HepG2 (cell line): ENCODE results near the gene DGKB. TPM values are rescaled to one million over a fixed set of nuclear protein-coding genes. Genes with fewer than 3 reads are reported as not detected.

Source experiments
- ATAC-seq: fragments of 200-7000 bp; cut with Tn5 transposase; 3 replicates; pipeline ENCODE4 v1.9.1; 2020; ENCODE audit warnings: mild to moderate bottlenecking, moderate library complexity
- BruUV-seq: library from RNA; stranded (reverse); fragments of 400-500 nt; replicated peaks from 2 replicates; lab custom pipeline; 2021; lab: Mats Ljungman, UMichigan
- CTCF ChIA-PET: fragments of 300-600 bp; formaldehyde crosslinking; extraction: SDS; loops from one replicate; lab custom pipeline; 2021; ENCODE audit warnings: low total read pairs, inconsistent platforms, low intra/inter-chr PET ratio; lab: Yijun Ruan, JAX
- POLR2A ChIA-PET: fragments of 350-600 bp; sonication (Branson Sonifier 250); formaldehyde crosslinking; loops from one replicate; lab custom pipeline; 2020; ENCODE audit warnings: antibody characterized with exemption, inconsistent platforms; lab: Yijun Ruan, JAX
- DNase-seq: peaks from one replicate; pipeline ENCODE4 v3.0.0-alpha.2; 2015; ENCODE audit warnings: low spot score
- FAIRE-seq: peaks from 3 replicates; lab custom pipeline; 2011; peaks lifted over from hg19 to GRCh38; lab: Jason Lieb, UNC
- H2AFZ ChIP-seq: one replicate; pipeline ENCODE4 v1.6.1; 2011; ENCODE audit warnings: low read length, inconsistent platforms
- H3K27ac ChIP-seq: fragments of 300-600 bp; 3 replicates; pipeline ENCODE4 v1.8.0; 2011; ENCODE audit warnings: mixed run types, mild to moderate bottlenecking, mixed read lengths, low read length, inconsistent platforms; ENCODE audit not compliant: insufficient read depth; ENCODE audit errors: extremely low read length
- H3K27me3 ChIP-seq, 2 experiments: fragments of 200-600 bp in 1 of 2; 2 replicates in 1 of 2; 3 replicates in 1 of 2; pipeline versions ENCODE4 v1.6.0 to v1.8.0; 2011; ENCODE audit warnings: low read length in 2 of 2, mild to moderate bottlenecking in 2 of 2, moderate library complexity in 2 of 2, inconsistent platforms in 1 of 2; ENCODE audit not compliant: insufficient read depth in 2 of 2, control insufficient read depth in 1 of 2
- H3K36me3 ChIP-seq, 2 experiments: fragments of 200-600 bp in 1 of 2; replicated peaks in 1 of 2; 2 replicates in 1 of 2; 3 replicates in 1 of 2; pipeline versions ENCODE4 v1.5.1 to v1.8.0; 2011; ENCODE audit warnings: low read length in 2 of 2, inconsistent platforms in 1 of 2; ENCODE audit not compliant: insufficient read depth in 2 of 2, control insufficient read depth in 1 of 2
- H3K4me1 ChIP-seq: 2 replicates; pipeline ENCODE4 v1.5.1; 2012; ENCODE audit warnings: low read length, inconsistent platforms; ENCODE audit not compliant: insufficient read depth
- H3K4me2 ChIP-seq: 2 replicates; pipeline ENCODE4 v1.6.0; 2011; ENCODE audit warnings: low read depth, low read length, inconsistent platforms
- H3K4me3 ChIP-seq, 3 experiments: fragments of 200-600 bp in 1 of 3; sonication (generic), shearing (Covaris generic) in 1 of 3; replicated peaks in 1 of 3; 2 replicates each; pipeline ENCODE4 v1.5.1; 2011 to 2016; ENCODE audit warnings: low read length in 3 of 3, inconsistent platforms in 2 of 3, low read depth in 2 of 3, mild to moderate bottlenecking in 2 of 3, control low read depth in 1 of 3, mixed read lengths in 1 of 3; ENCODE audit not compliant: insufficient read depth in 1 of 3
- H3K79me2 ChIP-seq: one replicate; pipeline ENCODE4 v1.6.1; 2011; ENCODE audit warnings: low read length, inconsistent platforms; ENCODE audit not compliant: insufficient read depth
- H3K9ac ChIP-seq: 2 replicates; pipeline ENCODE4 v1.6.0; 2011; ENCODE audit warnings: mild to moderate bottlenecking, low read depth, low read length, inconsistent platforms; ENCODE audit not compliant: insufficient read depth
- H3K9me3 ChIP-seq: 2 replicates; pipeline ENCODE4 v1.5.1; 2012; ENCODE audit warnings: mild to moderate bottlenecking, low read length
- H4K20me1 ChIP-seq: 2 replicates; pipeline ENCODE4 v1.6.0; 2011; ENCODE audit warnings: inconsistent platforms, mild to moderate bottlenecking, low read length, moderate library complexity; ENCODE audit not compliant: insufficient read depth
- EED ChIP-seq: sonication (generic); formaldehyde crosslinking; IDR thresholded peaks from 2 replicates; pipeline ENCODE4 v1.5.0; 2020; ENCODE audit warnings: mild to moderate bottlenecking, missing genetic modification reagents
- GTF2F1 ChIP-seq: fragments of 150-350 bp; IDR thresholded peaks from 2 replicates; pipeline ENCODE4 v1.6.1; 2014; ENCODE audit warnings: low read length
- MIER3 ChIP-seq: IDR thresholded peaks from 2 replicates; pipeline ENCODE4 v1.6.1; 2016; ENCODE audit warnings: missing compliant biosample characterization, borderline replicate concordance
- POLR2A ChIP-seq, 2 experiments: IDR thresholded peaks; 2 replicates each; pipeline ENCODE4 v1.6.1; 2011; ENCODE audit warnings: low read depth in 2 of 2, low read length in 2 of 2, mild to moderate bottlenecking in 1 of 2, moderate library complexity in 1 of 2; ENCODE audit not compliant: insufficient read depth in 1 of 2
- REXO4 ChIP-seq: sonication (generic); formaldehyde crosslinking; IDR thresholded peaks from 2 replicates; pipeline ENCODE4 v1.8.0; 2022; ENCODE audit warnings: missing genetic modification reagents, mild to moderate bottlenecking, borderline replicate concordance
- RFXANK ChIP-seq: IDR thresholded peaks from 2 replicates; pipeline ENCODE4 v1.6.1; 2016
- TMF1 ChIP-seq: sonication (generic); formaldehyde crosslinking; IDR thresholded peaks from 2 replicates; pipeline ENCODE4 v1.8.1; 2022; ENCODE audit warnings: low read depth, missing genetic modification reagents
- ZNF777 ChIP-seq: sonication (generic); formaldehyde crosslinking; IDR thresholded peaks from 2 replicates; pipeline ENCODE4 v1.4.0; 2020; ENCODE audit warnings: missing genetic modification reagents
- WGBS: methylation state at CpG from one replicate; pipeline ENCODE4 v1.1.6; 2017; ENCODE audit warnings: low lambda C conversion rate; 5-methylcytosine and 5-hydroxymethylcytosine counted together
- in situ Hi-C: cut with HindIII; loops from 2 replicates; pipeline ENCODE4 v1.10.0; 2017; ENCODE audit warnings: low pct_unique_long_range_greater_than_20kb; ENCODE audit not compliant: extremely low pct_ligation_motif_present
- intact Hi-C: fragments of 100-400 bp; cut with micrococcal nuclease; formaldehyde crosslinking; loops from one replicate; pipeline ENCODE4 v1.10.0; 2022; ENCODE audit not compliant: unreplicated experiment
- polyA plus RNA-seq, 8 experiments: library from polyadenylated mRNA; depleted of rRNA in 3 of 8; stranded (reverse) in 7 of 8; unstranded in 1 of 8; fragments of >200 nt; fragmentation: Illumina TruSeq in 4 of 8; extraction: Trizol in 4 of 8; gene quantifications; 2 replicates each; pipeline versions ENCODE4 v1.2.1 to v1.2.3, GENCODE V29; 2011 to 2016; ENCODE audit warnings: low read depth in 4 of 8, missing spikeins in 1 of 8, mixed read lengths in 1 of 8; ENCODE audit not compliant: insufficient read depth in 1 of 8
- total RNA-seq, 5 experiments: library from RNA; depleted of rRNA; stranded (reverse); fragments of >200 nt; fragmentation: Illumina TruSeq; extraction: Trizol; gene quantifications; 2 replicates each; pipeline ENCODE4 v1.2.3, GENCODE V29; 2016; ENCODE audit warnings: low read depth in 1 of 5
- TF ChIP-seq, protein P1 (sequence below): sonication (generic); formaldehyde crosslinking; IDR thresholded peaks from 2 replicates; pipeline ENCODE4 v1.4.0; 2020; ENCODE audit warnings: low read depth, mild to moderate bottlenecking, missing genetic modification reagents
- TF ChIP-seq, protein P2 (sequence below): IDR thresholded peaks from 2 replicates; pipeline ENCODE4 v1.6.1; 2012; ENCODE audit warnings: low read depth, low read length, improper control_type of control experiment
- TF ChIP-seq, protein P3 (sequence below): sonication (generic); formaldehyde crosslinking; conservative IDR thresholded peaks from 2 replicates; pipeline ENCODE4 v1.5.0; 2020; ENCODE audit warnings: missing genetic modification reagents
- TF ChIP-seq, protein P4 (sequence below): IDR thresholded peaks from 2 replicates; pipeline ENCODE4 v1.6.1; 2016; ENCODE audit warnings: missing biosample characterization, missing genetic modification reagents, low read depth

The DGKB gene
- total and polyA plus RNA-seq, 2 of the 13 experiments (the other 11 are each of a cell fraction or from before 2014, with no cell fraction given), result not detected

DNA sequence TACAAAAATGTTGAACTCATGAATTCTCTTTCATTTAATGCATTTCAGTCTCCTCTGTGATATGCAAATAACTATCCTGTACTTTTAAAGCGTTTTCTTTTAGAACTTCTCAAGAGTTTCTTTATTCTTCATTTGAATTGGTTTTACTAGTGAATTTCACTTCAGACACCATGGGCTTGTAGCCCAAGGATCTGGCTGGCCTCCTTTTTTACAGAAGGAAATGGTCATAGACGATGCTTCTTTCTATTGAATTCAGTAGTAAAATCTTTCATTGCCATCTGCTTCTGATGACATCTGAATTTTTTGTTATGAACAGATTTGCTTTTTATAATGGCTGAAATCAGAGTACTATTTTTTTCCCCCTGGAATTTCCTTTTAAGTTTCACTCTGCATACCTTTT, 777.8 kb downstream of the DGKB start:
- ChIA-PET CTCF (no interaction called here), POLR2A (no interaction called here)
- Histone ChIP-seq H3K27ac (no peak overlapping the region), H3K4me1 (no peaks in the 10 kb centered on the region), H3K27me3 (no peaks in the 10 kb centered on the region), H3K79me2 (no peaks in the 10 kb centered on the region), H2AFZ (no peak overlapping the region), H3K9ac (no peak overlapping the region), H3K4me3 (no peak overlapping the region), H4K20me1 (no peaks in the 10 kb centered on the region), H3K4me2 (no peak overlapping the region), H3K36me3 (no peaks in the 10 kb centered on the region), H3K9me3 (peaks cover 74% of the 10 kb centered on the region)
- no peak for DNase-seq
- ATAC-seq, result no peak
- BruUV-seq, result no TSS peak
- no peak for FAIRE-seq
- TF ChIP-seq, protein P1, sequence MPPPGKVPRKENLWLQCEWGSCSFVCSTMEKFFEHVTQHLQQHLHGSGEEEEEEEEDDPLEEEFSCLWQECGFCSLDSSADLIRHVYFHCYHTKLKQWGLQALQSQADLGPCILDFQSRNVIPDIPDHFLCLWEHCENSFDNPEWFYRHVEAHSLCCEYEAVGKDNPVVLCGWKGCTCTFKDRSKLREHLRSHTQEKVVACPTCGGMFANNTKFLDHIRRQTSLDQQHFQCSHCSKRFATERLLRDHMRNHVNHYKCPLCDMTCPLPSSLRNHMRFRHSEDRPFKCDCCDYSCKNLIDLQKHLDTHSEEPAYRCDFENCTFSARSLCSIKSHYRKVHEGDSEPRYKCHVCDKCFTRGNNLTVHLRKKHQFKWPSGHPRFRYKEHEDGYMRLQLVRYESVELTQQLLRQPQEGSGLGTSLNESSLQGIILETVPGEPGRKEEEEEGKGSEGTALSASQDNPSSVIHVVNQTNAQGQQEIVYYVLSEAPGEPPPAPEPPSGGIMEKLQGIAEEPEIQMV, result no peak
- TF ChIP-seq, protein P2, sequence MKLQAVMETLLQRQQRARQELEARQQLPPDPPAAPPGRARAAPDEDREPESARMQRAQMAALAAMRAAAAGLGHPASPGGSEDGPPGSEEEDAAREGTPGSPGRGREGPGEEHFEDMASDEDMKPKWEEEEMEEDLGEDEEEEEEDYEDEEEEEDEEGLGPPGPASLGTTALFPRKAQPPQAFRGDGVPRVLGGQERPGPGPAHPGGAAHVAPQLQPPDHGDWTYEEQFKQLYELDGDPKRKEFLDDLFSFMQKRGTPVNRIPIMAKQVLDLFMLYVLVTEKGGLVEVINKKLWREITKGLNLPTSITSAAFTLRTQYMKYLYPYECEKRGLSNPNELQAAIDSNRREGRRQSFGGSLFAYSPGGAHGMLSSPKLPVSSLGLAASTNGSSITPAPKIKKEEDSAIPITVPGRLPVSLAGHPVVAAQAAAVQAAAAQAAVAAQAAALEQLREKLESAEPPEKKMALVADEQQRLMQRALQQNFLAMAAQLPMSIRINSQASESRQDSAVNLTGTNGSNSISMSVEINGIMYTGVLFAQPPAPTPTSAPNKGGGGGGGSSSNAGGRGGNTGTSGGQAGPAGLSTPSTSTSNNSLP, result no peak
- TF ChIP-seq RFXANK (CRISPR knock-in tag), result no peak
- TF ChIP-seq GTF2F1, result no peak
- no peak for TF ChIP-seq REXO4
- no peak for TF ChIP-seq MIER3 (CRISPR knock-in tag)
- TF ChIP-seq, protein P3, sequence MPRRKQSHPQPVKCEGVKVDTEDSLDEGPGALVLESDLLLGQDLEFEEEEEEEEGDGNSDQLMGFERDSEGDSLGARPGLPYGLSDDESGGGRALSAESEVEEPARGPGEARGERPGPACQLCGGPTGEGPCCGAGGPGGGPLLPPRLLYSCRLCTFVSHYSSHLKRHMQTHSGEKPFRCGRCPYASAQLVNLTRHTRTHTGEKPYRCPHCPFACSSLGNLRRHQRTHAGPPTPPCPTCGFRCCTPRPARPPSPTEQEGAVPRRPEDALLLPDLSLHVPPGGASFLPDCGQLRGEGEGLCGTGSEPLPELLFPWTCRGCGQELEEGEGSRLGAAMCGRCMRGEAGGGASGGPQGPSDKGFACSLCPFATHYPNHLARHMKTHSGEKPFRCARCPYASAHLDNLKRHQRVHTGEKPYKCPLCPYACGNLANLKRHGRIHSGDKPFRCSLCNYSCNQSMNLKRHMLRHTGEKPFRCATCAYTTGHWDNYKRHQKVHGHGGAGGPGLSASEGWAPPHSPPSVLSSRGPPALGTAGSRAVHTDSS (CRISPR knock-in tag), result no peak
- no peak for TF ChIP-seq POLR2A (IDR thresholded peaks at IDR 0.05; ENCODE audit: insufficient read depth in 1 of 2, low read depth in 2 of 2, low read length in 2 of 2)
- TF ChIP-seq, protein P4, sequence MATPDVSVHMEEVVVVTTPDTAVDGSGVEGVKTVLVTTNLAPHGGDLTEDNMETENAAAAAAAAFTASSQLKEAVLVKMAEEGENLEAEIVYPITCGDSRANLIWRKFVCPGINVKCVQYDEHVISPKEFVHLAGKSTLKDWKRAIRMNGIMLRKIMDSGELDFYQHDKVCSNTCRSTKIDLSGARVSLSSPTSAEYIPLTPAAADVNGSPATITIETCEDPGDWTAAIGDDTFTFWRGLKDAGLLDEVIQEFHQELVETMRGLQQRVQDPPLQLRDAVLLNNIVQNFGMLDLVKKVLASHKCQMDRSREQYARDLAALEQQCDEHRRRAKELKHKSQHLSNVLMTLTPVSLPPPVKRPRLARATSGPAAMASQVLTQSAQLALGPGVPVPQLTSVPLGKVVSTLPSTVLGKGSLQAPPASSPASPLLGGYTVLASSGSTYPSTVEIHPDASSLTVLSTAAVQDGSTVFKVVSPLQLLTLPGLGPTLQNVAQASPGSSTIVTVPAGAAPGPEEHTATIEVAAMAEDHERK, result no peak
- no peak for TF ChIP-seq ZNF777
- TF ChIP-seq EED, result no peak
- no peak for TF ChIP-seq TMF1 (CRISPR knock-in tag)
- 5% methylated on average over 2 of the region's 2 CpGs for WGBS
- in situ Hi-C loops, result no loop called here
- intact Hi-C loops, result no loop called here
